KBM-7 (cell line): ENCODE results near the gene AQP5.

ENCODE experiments used
- DNase-seq: peaks from one replicate; pipeline ENCODE4 v3.0.0-alpha.2; 2015
- in situ Hi-C: fragments of 300-500 bp; cut with MboI; formaldehyde crosslinking; loops from 2 replicates; pipeline ENCODE4 v1.14.3; 2020; ENCODE audit warnings: low sequenced_read_pairs, low pct_unique_long_range_greater_than_20kb, mixed read lengths

AQP5 gene

DNA sequence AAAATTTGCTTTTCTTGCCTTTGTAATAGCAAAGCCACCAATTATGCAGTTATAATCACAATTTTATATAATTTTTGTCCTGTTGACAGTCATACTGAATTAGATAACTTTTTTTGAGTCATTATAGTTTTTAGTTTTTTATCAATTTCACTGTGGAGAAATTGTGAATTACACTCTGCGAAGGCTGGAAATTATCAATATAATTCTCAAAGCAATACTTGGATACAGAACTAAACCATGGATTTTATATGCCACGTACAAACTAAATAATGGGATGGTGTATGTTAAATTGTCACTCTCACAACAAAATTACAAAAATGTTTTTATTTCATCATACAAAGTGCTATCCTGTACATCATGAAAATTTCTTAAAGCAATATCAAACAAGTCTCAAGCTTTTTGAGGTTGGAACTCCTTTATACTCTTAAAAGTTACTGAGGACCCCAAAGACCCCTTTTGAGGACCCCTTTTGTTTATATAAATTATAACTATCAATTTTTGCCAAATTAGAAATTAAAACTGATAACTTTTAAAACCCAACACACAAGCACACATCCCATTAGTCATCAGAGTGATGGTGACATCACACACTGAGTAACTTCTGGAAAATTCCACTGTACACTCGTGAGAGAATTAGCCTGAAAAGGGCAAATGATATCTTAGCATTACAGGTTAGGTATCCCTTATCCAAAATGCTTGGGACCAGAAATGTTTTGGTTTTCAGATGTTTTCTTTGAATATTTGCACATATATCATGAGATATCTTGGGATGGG is 31.0 kb upstream of the AQP5 start:
- in situ Hi-C loops: no loop called here
- no peak for DNase-seq

DNA sequence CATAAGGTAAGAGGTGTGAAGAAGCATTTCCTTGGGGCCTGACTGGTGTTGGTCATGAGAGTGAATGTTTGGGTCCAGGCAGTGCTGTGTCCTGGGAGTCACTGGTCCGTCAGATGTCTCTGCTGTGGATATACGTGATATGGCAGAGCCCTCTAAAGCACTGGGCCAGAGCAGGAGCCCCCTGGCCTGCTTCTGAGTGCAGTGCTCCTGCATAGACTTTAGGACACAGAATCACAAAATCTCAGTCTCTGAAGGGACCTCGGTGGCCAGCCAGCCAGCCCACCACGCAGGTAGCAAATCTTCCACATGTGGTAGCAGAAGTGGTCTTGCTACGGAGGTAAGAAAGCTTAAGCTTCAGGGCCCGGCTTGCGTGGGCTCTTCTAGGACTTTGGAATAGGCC is 29.6 kb upstream of the AQP5 start:
- DNase-seq: no peak
- in situ Hi-C loops: no loop called here

DNA sequence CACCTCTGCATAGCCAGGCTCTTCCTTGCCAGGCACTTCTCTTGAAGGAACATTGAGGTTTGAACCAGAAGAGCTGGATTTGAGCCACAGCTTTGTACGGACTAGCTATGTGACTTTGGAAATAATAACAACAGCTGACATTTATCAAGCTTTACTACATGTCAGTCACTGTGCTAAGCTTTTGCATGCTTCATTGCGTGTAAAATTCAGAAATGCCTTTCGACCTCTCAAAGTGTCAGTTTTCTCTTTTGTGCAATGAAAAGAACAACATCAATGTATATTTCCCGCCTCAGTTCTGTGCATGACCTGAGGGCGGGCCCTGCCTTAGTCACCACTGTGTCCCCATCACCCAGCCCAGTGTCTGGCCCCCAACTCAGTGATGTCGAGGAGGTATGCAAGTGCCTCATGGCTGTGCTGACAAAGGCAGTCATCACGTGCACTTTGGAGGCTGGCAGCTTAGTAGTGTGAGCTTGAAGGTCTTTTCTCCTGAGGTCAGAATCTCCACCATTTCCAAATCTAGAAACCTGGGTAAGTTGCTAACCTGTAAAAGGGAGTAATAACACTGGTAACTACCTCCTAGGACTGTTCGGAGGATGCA is 29.0 kb upstream of the AQP5 start:
- in situ Hi-C loops: no loop called here
- no peak for DNase-seq

DNA sequence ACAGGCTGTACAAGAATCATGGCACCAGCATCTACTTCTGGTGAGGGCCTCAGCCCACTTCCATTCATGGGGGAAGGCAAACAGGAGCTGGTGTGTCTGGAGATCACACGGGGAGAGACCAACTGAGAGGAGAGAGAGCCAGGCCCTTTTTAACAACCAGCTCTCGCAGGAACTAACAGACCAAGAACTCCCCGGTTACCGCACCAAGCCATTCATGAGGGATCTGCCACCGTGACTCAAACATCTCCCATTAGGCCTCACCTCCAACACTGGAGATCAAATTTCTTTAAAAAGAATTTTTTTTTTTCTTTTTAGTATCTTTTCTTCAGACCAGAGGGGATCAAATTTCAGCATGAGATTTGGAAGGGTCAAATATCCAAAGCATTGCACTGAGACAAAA is 27.9 kb upstream of the AQP5 start:
- in situ Hi-C loops: no loop called here
- DNase-seq: no peak

DNA sequence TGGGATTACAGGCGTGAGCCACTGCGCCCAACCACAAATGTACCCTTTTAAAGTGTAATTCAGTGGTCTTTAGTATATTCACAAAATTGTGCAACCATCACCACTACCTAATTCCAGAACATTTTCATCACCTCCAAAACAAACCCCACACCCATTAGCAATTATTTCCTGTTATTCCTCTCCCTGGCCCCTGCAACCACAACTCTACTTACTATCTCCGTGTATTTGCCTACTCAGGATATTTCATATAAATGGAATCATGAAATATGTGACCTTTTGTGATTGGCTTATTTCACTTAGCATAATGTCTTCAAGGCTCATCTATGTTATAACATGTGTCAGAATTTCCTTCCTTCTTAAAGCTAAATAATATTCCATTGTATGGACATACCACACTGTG is 27.2 kb upstream of the AQP5 start:
- in situ Hi-C loops: no loop called here
- DNase-seq: no peak

- in situ Hi-C loops: no loop called here
- DNase-seq: no peak
These were observed 24.7 kb upstream of the AQP5 start for GRCh38 chr12:49936925-49937324.

DNA sequence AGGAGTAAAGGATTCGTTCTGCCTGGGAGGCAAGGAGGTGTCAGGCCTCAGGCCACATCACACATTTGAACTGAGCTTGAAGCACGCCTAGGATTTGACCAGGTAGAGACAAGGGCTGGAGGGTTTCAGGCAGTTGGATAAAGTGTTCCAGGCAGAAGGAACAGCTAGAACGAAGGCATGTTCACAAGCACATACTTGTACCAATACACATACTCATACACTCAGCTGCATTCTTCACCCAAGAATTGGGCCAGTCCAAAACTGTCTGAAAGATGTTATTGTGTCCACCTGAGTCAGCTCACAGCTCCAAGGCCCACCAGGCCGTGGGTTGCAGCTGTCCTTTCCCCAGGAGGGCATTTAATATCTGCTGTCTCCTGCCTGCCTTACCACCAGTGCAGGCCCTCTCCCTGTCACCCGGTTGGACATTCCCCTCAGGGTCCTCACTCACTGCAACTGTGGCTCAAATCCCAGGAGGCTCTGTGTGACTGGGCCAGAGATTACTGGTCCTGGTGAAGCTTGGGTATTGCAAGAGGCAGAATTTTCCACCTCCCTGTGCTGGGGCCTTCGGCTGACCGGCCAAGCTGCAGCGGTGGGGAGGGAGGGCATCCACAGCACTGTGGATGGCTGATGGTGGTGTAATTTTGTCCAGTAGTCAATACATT is 23.9 kb upstream of the AQP5 start:
- DNase-seq: no peak

GRCh38 chr12:49939307-49939706 is 22.4 kb upstream of the AQP5 start:
- in situ Hi-C loops: no loop called here
- DNase-seq: no peak

More for the DNA sequence above, 23.9 kb upstream of the AQP5 start:
- in situ Hi-C loops: no loop called here

DNA sequence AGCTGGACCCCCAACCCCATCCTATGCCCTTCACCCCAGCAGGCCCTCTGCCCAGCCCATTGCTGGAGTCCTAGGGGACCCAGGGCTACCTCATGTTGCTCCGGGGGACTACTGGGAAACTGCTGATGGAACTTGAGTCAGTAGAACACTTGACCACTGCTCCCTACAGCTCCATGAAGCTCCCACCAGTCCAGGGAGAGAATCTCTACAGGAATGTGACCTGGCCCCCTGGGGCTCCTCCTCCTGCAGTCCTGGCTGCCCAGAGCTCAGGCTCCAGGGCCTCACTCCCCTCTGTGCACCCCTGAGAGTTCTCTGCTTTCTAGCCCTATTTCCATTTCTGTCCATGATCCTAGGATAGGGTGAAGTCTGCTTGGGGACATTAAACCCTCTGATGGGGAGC is 22.0 kb upstream of the AQP5 start:
- in situ Hi-C loops: no loop called here
- no peak for DNase-seq

- DNase-seq: no peak
- in situ Hi-C loops: no loop called here
These were observed 19.8 kb upstream of the AQP5 start for GRCh38 chr12:49941556-49942511.

GRCh38 chr12:49942512-49942893 is 19.2 kb upstream of the AQP5 start:
- DNase-seq: no peak
- in situ Hi-C loops: no loop called here

DNA sequence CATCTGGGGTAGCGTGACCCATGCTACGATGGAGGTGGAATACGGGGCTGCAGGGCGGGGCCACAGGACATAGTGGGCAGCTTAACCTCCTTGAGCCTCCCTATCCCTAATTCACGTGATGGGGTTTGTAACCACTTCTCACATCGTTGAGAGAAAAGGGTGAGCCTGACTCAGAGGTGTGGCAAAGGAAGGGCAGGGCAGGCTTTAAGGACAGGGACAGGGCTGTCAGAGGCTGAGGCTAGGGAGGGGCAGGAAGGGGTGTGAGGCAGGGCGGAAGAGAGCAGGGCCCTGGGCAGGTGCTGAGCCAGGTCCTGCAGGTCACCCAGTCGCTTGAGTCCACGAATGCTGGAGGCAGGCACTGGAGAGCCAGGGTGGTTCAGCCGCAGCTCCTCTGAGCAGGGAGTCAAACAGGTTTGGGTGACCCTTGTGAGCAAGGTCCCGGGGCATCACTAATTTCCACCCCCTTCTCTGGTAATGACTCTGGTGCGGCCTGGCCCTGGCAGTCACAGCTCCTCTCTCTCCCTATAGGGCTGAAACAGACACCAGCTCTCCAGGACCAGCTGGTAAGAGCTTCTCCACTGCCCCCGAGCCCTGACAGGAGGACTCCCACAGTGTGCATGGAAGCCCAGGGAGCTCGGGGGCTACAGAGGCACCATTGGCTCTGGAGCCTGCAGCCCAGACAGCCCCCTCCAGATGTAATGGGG is 18.6 kb upstream of the AQP5 start:
- in situ Hi-C loops: no loop called here
- no peak for DNase-seq

DNA sequence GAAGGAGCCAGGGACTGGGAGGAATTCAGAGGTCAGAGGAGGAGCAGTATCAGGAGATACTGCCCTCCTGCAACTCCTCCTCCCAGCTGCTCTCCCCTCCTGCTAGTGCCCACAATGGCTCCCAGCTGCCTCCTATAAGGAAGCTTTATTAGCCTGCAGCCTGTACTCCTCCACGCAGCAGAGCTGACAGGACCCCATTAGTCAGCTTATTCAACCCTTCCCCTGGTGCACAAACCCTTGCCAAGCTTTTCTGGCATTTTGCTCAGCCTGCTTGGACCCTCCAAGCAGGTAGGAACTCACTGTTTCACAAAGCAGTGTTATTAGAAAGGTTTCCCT is 18.1 kb upstream of the AQP5 start:
- in situ Hi-C loops: no loop called here
- DNase-seq: no peak

DNA sequence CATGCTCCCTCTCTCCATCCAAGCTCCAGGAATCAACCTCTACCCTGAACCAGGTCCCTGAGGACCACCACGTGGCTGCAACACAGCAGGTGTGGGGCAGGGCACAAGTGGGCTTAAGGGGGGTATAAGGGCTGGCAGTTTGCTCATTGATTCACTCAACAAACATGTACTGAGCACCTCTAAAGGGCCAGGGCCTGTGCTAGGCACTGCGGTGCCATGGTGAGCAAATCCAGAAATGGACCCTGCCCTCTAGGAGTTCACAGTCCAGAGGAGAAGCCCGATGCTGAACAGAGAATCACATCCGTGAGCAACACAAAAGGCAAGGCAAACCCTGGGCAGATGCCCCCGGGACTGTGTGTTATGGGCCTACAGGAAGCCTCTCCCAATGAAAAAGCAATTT is 17.6 kb upstream of the AQP5 start:
- no peak for DNase-seq
- in situ Hi-C loops: no loop called here

- no peak for DNase-seq
- in situ Hi-C loops: no loop called here
These were observed 17.0 kb upstream of the AQP5 start for GRCh38 chr12:49944718-49945117.

DNA sequence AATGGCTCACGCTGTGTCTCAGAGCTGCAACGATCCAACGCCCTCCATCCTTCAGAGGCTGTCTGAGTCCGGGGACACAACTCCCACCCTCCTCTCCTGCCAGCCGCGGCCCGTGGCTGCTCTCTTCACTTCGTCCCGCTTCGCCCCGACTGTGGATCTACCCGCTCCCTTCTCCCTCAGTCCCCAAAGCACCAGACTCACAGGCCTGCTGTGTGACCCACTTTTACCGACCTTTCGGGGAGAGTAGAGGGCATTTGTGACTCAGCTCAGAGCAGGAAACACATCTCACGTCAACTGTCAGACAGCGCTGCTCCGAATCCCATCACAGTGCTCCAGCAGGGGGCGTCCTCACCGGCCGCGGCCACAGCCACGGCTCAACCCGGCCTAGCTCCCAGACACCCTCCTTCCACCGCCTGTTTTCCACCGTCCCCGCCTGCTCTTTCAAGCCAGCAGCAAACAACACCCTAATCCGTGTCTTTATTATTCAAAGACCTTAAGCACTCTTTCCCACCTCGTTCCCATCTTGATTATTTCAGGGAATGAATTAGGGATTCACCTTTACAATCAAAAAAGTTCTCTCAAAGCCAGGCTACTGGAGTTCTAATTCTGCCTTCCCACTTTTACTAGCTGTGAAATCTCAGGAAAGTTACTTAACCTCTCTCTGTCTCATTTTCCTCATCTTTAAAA is 16.1 kb upstream of the AQP5 start:
- DNase-seq: peak; percentile 86
- in situ Hi-C loops: no loop called here

DNA sequence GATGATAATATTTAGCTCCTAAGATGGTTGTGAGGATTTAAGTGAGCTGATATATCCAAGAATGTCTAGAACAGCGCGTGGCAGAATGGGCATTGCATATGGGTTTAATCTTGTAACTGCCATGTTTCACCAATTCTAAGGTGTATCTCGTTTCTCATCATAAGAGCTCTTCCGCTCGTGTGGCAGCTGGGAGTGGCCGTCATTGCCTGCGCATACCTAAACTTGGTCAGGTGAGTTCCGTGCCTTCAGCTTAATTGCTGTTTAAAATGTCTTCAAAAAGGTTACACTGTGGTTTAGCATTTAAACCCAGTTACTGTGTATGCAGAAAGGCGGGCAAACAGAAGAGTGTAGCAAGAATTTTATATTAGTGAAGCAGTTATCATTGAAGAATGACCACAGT is 15.6 kb upstream of the AQP5 start:
- DNase-seq: no peak
- in situ Hi-C loops: no loop called here

DNA sequence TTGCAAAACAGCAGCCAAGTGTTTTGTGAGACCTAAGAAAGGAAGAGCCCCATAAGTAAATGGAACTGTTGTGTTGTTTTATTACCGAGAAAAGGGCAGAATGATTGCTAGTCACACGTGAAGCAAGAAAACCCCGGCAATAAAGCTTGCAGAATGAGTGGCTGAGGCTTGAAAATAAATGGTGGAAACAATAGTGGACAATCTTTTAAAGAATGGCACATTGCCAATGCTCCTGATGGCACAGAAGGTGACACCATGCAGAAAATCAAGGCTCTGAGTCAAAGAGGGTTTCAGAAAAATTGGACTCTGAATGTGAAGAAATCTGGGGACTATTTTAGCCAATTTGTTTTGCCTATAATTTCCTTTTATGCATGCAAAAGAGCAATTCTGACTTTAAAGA is 15.2 kb upstream of the AQP5 start:
- in situ Hi-C loops: no loop called here
- no peak for DNase-seq
